Epidermal melanocyte (primary cell): ENCODE results near the gene ZDHHC5.

ENCODE experiments used
- DNase-seq: peaks from one replicate; pipeline ENCODE4 v3.0.0; 2011; ENCODE audit warnings: low spot score; ENCODE audit not compliant: insufficient read length

ZDHHC5 gene

GRCh38 chr11:57667736-57668433, at the start of gene ZDHHC5:
Gene ZDHHC5 (plus strand): TSS chr11:57668114. CDS start chr11:57673091, 4,977 bp downstream.
- peak; percentile 98 for DNase-seq

GRCh38 chr11:57618438-57618837, 49.5 kb upstream of the ZDHHC5 start:
- DNase-seq: no peak

- DNase-seq: no peak
Measured at GRCh38 chr11:57619331-57619730, 48.6 kb upstream of the ZDHHC5 start.

GRCh38 chr11:57620467-57620866, 47.4 kb upstream of the ZDHHC5 start:
- no peak for DNase-seq

GRCh38 chr11:57622263-57622662, 45.7 kb upstream of the ZDHHC5 start:
- DNase-seq: no peak

- DNase-seq: no peak
Measured at GRCh38 chr11:57624864-57625263, 43.0 kb upstream of the ZDHHC5 start.

- no peak for DNase-seq
Measured at GRCh38 chr11:57626895-57627294, 41.0 kb upstream of the ZDHHC5 start.

- no peak for DNase-seq
Measured at GRCh38 chr11:57630171-57630570, 37.7 kb upstream of the ZDHHC5 start.

GRCh38 chr11:57632116-57632515, 35.8 kb upstream of the ZDHHC5 start:
- no peak for DNase-seq

- DNase-seq: no peak
Measured at GRCh38 chr11:57633394-57634070, 34.4 kb upstream of the ZDHHC5 start.

- DNase-seq: no peak
Measured at GRCh38 chr11:57634311-57634710, 33.6 kb upstream of the ZDHHC5 start.

- DNase-seq: no peak
Measured at GRCh38 chr11:57635246-57635645, 32.7 kb upstream of the ZDHHC5 start.

GRCh38 chr11:57637626-57638004, 30.3 kb upstream of the ZDHHC5 start:
- peak; percentile 75 for DNase-seq

GRCh38 chr11:57638005-57638781, 29.7 kb upstream of the ZDHHC5 start:
- peak; percentile 95 for DNase-seq

GRCh38 chr11:57638811-57639320, 29.0 kb upstream of the ZDHHC5 start:
- no peak for DNase-seq

- no peak for DNase-seq
Measured at GRCh38 chr11:57639321-57640067, 28.4 kb upstream of the ZDHHC5 start.

- no peak for DNase-seq
Measured at GRCh38 chr11:57640068-57640800, 27.7 kb upstream of the ZDHHC5 start.

GRCh38 chr11:57641011-57641807, 26.7 kb upstream of the ZDHHC5 start:
- DNase-seq: peak; percentile 76

- no peak for DNase-seq
Measured at GRCh38 chr11:57643802-57644201, 24.1 kb upstream of the ZDHHC5 start.
